Thyroid gland (tissue), 4 donors: Measurements from ENCODE around the gene SLC23A2. TPM values are rescaled to one million over a fixed set of nuclear protein-coding genes. Genes with fewer than 3 reads are reported as not detected.
"Not testable (repeated sequence)": the region's sequence is repeated elsewhere in the genome, so short reads cannot be mapped to it uniquely, and the experiment has no call there.

Experiments
- DNase-seq, 2 donors: peaks; one replicate each; pipeline ENCODE4 v3.0.0-alpha.2; 2019
- H3K27ac ChIP-seq, 3 donors: fragments of 200-600 bp; sonication (generic); 1 replicate in 2 of 3; 2 replicates in 1 of 3; pipeline ENCODE4 v1.5.1; 2016 to 2019; ENCODE audit warnings: mild to moderate bottlenecking in 1 of 3, moderate library complexity in 1 of 3
- H3K27me3 ChIP-seq: fragments of 200-600 bp; sonication (generic); one replicate; pipeline ENCODE4 v1.5.1; 2019
- H3K36me3 ChIP-seq, 2 donors: fragments of 200-600 bp; sonication (generic); one replicate each; pipeline ENCODE4 v1.5.1; 2016 to 2019
- H3K4me1 ChIP-seq, 2 donors: fragments of 200-600 bp; sonication (generic); one replicate each; pipeline ENCODE4 v1.5.1; 2017 to 2019
- H3K4me3 ChIP-seq, 3 donors: fragments of 200-600 bp; sonication (generic); replicated peaks in 1 of 3; 1 replicate in 2 of 3; 2 replicates in 1 of 3; pipeline ENCODE4 v1.5.1; 2016; ENCODE audit warnings: mild to moderate bottlenecking in 1 of 3
- H3K9me3 ChIP-seq: fragments of 200-600 bp; sonication (generic); one replicate; pipeline ENCODE4 v1.5.1; 2017
- CTCF ChIP-seq, 6 experiments: fragments of 200-600 bp in 3 of 6; fragments of 450-650 bp in 3 of 6; sonication (generic) in 3 of 6; IDR thresholded peaks; one replicate each; pipeline ENCODE4 v1.5.1; 2016 to 2019; ENCODE audit warnings: antibody characterized with exemption in 6 of 6, mild to moderate bottlenecking in 2 of 6, inconsistent platforms in 1 of 6, moderate library complexity in 1 of 6
- POLR2A ChIP-seq, 2 donors: fragments of 450-650 bp; IDR thresholded peaks; one replicate each; pipeline ENCODE4 v1.6.1; 2017; ENCODE audit warnings: antibody characterized with exemption in 2 of 2, mild to moderate bottlenecking in 2 of 2, moderate library complexity in 1 of 2
- WGBS, 2 donors: methylation state at CpG; one replicate each; pipeline ENCODE4 v1.1.5; 2017; 5-methylcytosine and 5-hydroxymethylcytosine counted together
- intact Hi-C: fragments of 100-400 bp; cut with DNase I; formaldehyde crosslinking; loops from one replicate; pipeline ENCODE4 v1.15.1; 2023
- total RNA-seq, 4 donors: library from RNA; depleted of rRNA; stranded (reverse); fragments of >200 nt; gene quantifications; one replicate each; pipeline ENCODE4 v1.2.3, GENCODE V29; 2016

Gene SLC23A2
- total RNA-seq, 4 donors from 2014 or later: 36.3 to 67.1 (median 53.7) TPM

GRCh38 chr20:5033566-5033965 is 32.3 kb upstream of the SLC23A2 start:
- no peak overlapping the region for H3K27ac ChIP-seq
- H3K4me3 ChIP-seq: no peak overlapping the region
- no peaks in the 10 kb centered on the region for H3K9me3 ChIP-seq
- DNase-seq: no peak
- no peaks in the 10 kb centered on the region for H3K36me3 ChIP-seq
- TF ChIP-seq POLR2A (IDR thresholded peaks at IDR 0.05) (no peak), CTCF (IDR thresholded peaks at IDR 0.05) (no peak)
- intact Hi-C loops: no loop called here
- WGBS, 2 donors: 72 to 80% methylated on average over 2 of the region's 2 CpGs
- H3K27me3 ChIP-seq: no peaks in the 10 kb centered on the region
- no peaks in the 10 kb centered on the region for H3K4me1 ChIP-seq

- intact Hi-C loops, H3K4me1 ChIP-seq, H3K27ac ChIP-seq, H3K36me3 ChIP-seq, DNase-seq, H3K27me3 ChIP-seq, H3K9me3 ChIP-seq, H3K4me3 ChIP-seq: not testable (repeated sequence)
- WGBS, 2 donors: 89 to 94% methylated on average over 10 of the region's 10 CpGs
Observed at GRCh38 chr20:5031701-5032100, 30.4 kb upstream of the SLC23A2 start.

GRCh38 chr20:5031206-5031557 is 29.9 kb upstream of the SLC23A2 start:
- no peak for TF ChIP-seq POLR2A (IDR thresholded peaks at IDR 0.05)
- no peak for TF ChIP-seq CTCF (IDR thresholded peaks at IDR 0.05)
- H3K27me3 ChIP-seq: no peaks in the 10 kb centered on the region
- WGBS, 2 donors: 89% methylated on average over 10 of the region's 10 CpGs
- H3K36me3 ChIP-seq: no peaks in the 10 kb centered on the region
- no peaks in the 10 kb centered on the region for H3K4me1 ChIP-seq
- DNase-seq: no peak
- intact Hi-C loops: no loop called here
- H3K9me3 ChIP-seq: no peaks in the 10 kb centered on the region
- H3K4me3 ChIP-seq: no peak overlapping the region
- H3K27ac ChIP-seq: no peak overlapping the region

- intact Hi-C loops: no loop called here
- Histone ChIP-seq H3K9me3 (no peaks in the 10 kb centered on the region), H3K36me3 (no peaks in the 10 kb centered on the region), H3K27ac (no peak overlapping the region), H3K4me3 (no peak overlapping the region), H3K27me3 (no peaks in the 10 kb centered on the region), H3K4me1 (no peaks in the 10 kb centered on the region)
- no peak for TF ChIP-seq CTCF (IDR thresholded peaks at IDR 0.05)
- TF ChIP-seq POLR2A (IDR thresholded peaks at IDR 0.05): no peak
- WGBS, 2 donors: 85 to 86% methylated on average over 9 to 10 of the region's 10 CpGs
- no peak for DNase-seq
Observed at GRCh38 chr20:5030348-5031205, 29.3 kb upstream of the SLC23A2 start.

GRCh38 chr20:5028258-5029059 is 27.1 kb upstream of the SLC23A2 start:
- DNase-seq, H3K27me3 ChIP-seq, H3K27ac ChIP-seq, H3K4me3 ChIP-seq, H3K36me3 ChIP-seq, H3K9me3 ChIP-seq, intact Hi-C loops, H3K4me1 ChIP-seq: not testable (repeated sequence)
- WGBS, 2 donors: 90 to 96% methylated on average over 4 of the region's 4 CpGs

- intact Hi-C loops: no loop called here
- no peaks in the 10 kb centered on the region for H3K9me3 ChIP-seq
- H3K27me3 ChIP-seq: no peaks in the 10 kb centered on the region
- TF ChIP-seq POLR2A (IDR thresholded peaks at IDR 0.05) (no peak), CTCF (IDR thresholded peaks at IDR 0.05) (no peak)
- 98 to 99% methylated on average over 4 of the region's 4 CpGs for WGBS, 2 donors
- DNase-seq: no peak
- H3K4me3 ChIP-seq: no peak overlapping the region
- no peaks in the 10 kb centered on the region for H3K36me3 ChIP-seq
- H3K4me1 ChIP-seq: no peaks in the 10 kb centered on the region
- no peak overlapping the region for H3K27ac ChIP-seq
Observed at GRCh38 chr20:5024982-5025381, 23.7 kb upstream of the SLC23A2 start.
